Left renal pelvis (tissue), 4 donors: ENCODE measurements around the gene KCNK17. TPM values are rescaled to one million over a fixed set of nuclear protein-coding genes. Genes with fewer than 3 reads are reported as not detected.

Experiments
- DNase-seq, 4 donors: peaks; one replicate each; pipeline ENCODE4 v3.0.0-alpha.2; 2013; ENCODE audit warnings: low read depth in 4 of 4, low spot score in 3 of 4
- polyA plus RNA-seq, 4 donors: library from polyadenylated mRNA; unstranded; fragments of 120-200 nt; gene quantifications; one replicate each; pipeline ENCODE4 v1.2.1, GENCODE V29; 2013; ENCODE audit not compliant: insufficient read length in 4 of 4

KCNK17 gene
- under 1 TPM; 0.08 to 0.29 (median 0.15) TPM for polyA plus RNA-seq

GRCh38 chr6:39314273-39314795 is at the start of gene KCNK17:
KCNK17 (minus strand) TSS chr6:39314419; CDS start chr6:39314320, 99 bp downstream.
- DNase-seq = no peak

- DNase-seq = no peak
Observed at GRCh38 chr6:39363280-39363679, 49.1 kb upstream of the KCNK17 start.

- no peak for DNase-seq
Observed at GRCh38 chr6:39362487-39362865, 48.3 kb upstream of the KCNK17 start.

- peak in 2 of 4 donors; percentile 59 to 73 for DNase-seq
Observed at GRCh38 chr6:39361657-39362486, 47.7 kb upstream of the KCNK17 start.

- DNase-seq = no peak
Observed at GRCh38 chr6:39360378-39360777, 46.2 kb upstream of the KCNK17 start.

- peak in 1 of 4 donors; percentile 59 for DNase-seq
Observed at GRCh38 chr6:39357998-39358686, 43.9 kb upstream of the KCNK17 start.

- no peak for DNase-seq
Observed at GRCh38 chr6:39353698-39354315, 39.6 kb upstream of the KCNK17 start.

GRCh38 chr6:39350723-39351505 is 36.7 kb upstream of the KCNK17 start:
- DNase-seq = no peak

GRCh38 chr6:39348740-39349139 is 34.5 kb upstream of the KCNK17 start:
- no peak for DNase-seq

GRCh38 chr6:39347906-39348585 is 33.8 kb upstream of the KCNK17 start:
- peak in 3 of 4 donors; percentile 23 to 42 (median 36) for DNase-seq

GRCh38 chr6:39347206-39347605 is 33.0 kb upstream of the KCNK17 start:
- DNase-seq = no peak

GRCh38 chr6:39344821-39345280 is 30.6 kb upstream of the KCNK17 start:
- no peak for DNase-seq

- no peak for DNase-seq
Observed at GRCh38 chr6:39343396-39343870, 29.2 kb upstream of the KCNK17 start.

- DNase-seq = no peak
Observed at GRCh38 chr6:39342692-39343395, 28.6 kb upstream of the KCNK17 start.

GRCh38 chr6:39341937-39342336 is 27.7 kb upstream of the KCNK17 start:
- DNase-seq = no peak

- DNase-seq = no peak
Observed at GRCh38 chr6:39341352-39341751, 27.1 kb upstream of the KCNK17 start.

- no peak for DNase-seq
Observed at GRCh38 chr6:39339868-39340550, 25.8 kb upstream of the KCNK17 start.

- no peak for DNase-seq
Observed at GRCh38 chr6:39339096-39339867, 25.1 kb upstream of the KCNK17 start.
